ENCODE data around the gene PRR29.
"Not testable (repeated sequence)": the region's sequence is repeated elsewhere in the genome, so short reads cannot be mapped to it uniquely, and the experiment has no call there.

The PRR29 gene

GRCh38 chr17:63973930-63974593, 24.1 kb upstream of the PRR29 start:
- no peak for TF ChIP-seq CTCF (IDR thresholded peaks at IDR 0.05; ENCODE audit: borderline replicate concordance, control extremely low read depth, extremely low read depth, insufficient read depth, missing control alignments)

DNA sequence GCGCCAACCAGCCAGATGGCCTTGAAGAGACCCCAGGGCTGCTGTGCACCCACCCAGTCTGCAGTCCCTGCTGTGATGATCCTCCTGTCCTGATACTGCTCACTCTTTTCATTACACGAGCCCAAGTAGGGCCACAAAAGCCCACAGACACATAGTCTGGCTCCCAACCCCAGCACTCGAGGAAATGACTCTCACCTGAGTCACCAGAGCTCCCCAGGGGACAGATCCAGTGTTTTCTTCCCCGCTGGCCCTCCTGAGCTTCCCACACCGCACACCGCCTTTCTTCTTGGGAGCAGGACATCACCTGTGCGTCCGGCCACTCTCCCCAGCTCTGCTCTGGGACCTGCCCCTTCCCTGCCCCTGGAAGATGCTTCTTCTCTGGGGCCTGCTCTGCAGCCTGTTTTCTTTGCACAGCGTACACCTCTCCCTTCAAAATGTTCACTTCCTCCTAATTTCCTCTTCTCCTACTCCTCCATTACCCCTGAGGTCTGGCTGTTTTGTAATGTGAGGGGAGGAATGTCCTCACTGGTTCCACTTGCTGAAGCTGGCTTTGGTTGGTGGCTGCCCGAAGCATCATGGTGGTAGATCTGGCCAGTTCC, 23.5 kb upstream of the PRR29 start:
- TF ChIP-seq CTCF (IDR thresholded peaks at IDR 0.05; ENCODE audit: borderline replicate concordance, control extremely low read depth, extremely low read depth, insufficient read depth, missing control alignments), result no peak
- in situ Hi-C loops (cut with MboI; ENCODE audit: low sequenced_read_pairs, unreplicated experiment), result no loop called here
- DNase-seq (ENCODE audit: low spot score), result no peak

More at GRCh38 chr17:63973930-63974593, 24.1 kb upstream of the PRR29 start:
- DNase-seq (ENCODE audit: low spot score), result no peak
- in situ Hi-C loops (cut with MboI; ENCODE audit: low sequenced_read_pairs, unreplicated experiment), result no loop called here

DNA sequence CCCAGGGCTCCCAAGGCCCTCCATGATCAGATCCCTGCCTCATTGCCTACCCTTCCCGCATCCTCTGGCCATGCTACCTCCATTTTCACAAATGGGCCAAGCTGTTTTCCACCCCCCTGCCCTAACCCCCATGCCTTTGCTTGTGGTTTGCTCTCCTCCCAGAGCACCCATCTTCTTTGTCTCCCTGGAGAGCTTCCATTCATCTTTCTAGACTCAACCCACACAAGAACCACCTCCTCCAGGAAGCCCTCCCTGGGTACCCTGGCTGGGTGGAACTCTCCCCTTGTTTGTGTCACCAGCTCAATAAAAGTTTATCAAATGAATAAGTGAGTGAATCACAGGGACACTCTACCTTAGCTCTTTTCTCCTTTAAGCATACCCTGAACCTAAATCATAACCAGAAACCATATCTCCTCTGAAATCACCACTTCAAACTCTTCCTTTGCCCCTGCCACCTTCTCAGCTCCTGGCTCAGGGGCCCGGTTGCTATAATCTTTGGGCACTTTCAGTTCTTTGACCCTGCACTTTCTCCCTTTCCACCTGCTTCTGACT, 22.5 kb upstream of the PRR29 start:
- TF ChIP-seq CTCF (IDR thresholded peaks at IDR 0.05; ENCODE audit: borderline replicate concordance, control extremely low read depth, extremely low read depth, insufficient read depth, missing control alignments), result no peak
- in situ Hi-C loops (cut with MboI; ENCODE audit: low sequenced_read_pairs, unreplicated experiment), result no loop called here
- no peak for DNase-seq (ENCODE audit: low spot score)

DNA sequence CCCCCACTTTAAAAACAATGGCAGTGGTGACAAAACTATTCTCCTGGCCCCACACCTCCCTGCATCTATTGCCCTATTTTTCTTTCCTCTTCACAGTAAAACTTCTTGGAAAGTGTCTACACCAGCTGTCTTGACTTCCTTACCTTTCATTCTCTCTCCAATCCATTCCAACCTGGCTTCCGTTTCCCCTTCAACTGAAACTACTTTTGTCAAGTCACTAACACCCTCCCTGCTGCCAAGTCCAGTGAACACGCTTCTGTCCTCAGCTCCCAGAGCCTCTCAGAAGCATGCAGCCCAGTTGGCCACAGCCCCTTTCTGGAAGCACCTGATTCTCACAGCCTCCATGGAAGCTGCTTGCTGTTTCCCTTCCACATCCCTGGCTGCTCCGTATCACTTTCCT, 21.4 kb upstream of the PRR29 start:
- DNase-seq (ENCODE audit: low spot score), result no peak
- no peak for TF ChIP-seq CTCF (IDR thresholded peaks at IDR 0.05; ENCODE audit: borderline replicate concordance, control extremely low read depth, extremely low read depth, insufficient read depth, missing control alignments)
- in situ Hi-C loops (cut with MboI; ENCODE audit: low sequenced_read_pairs, unreplicated experiment), result no loop called here

DNA sequence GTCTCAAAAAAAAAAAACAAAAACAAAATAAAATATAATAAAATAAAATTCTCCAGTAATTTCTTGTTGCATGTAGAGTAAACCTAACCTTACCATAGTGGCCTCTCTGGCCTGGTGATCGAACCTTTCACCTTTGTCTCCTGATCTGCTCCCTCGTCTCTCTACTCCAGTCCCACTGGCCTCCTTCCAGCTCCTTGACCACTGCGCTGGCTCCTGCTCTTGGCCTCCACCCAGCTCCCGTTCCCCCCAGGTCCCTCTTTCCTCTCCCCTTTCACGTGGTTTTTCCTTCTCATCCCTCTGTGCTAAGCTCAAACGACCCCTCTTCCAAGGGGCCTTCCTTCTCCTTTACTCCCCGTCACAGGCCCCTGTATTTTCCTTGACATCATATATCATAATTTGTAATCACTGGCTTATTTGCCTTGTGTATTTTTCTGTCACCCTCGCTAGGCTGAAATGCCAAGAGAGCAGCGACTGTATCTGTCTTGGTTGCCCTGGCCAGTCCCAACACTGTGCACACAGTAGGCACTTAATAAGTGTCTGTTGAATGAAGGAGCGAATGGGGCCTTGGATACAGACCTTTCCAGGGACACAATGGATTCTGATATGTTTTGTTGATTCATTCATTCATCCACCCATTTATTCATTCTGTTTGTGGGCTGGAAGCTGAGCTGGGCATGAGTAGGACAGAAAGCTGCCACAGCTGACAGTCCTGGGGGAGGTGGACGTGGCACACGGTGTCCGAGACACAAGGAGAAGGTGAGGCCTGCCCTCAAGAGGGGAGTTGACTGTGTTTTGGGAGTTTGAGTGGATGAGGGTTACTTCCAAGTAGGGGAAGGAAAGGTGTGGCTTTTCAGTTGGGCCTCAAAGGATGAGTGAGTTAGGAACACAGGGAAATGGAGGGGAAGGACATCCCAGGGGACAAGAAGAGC, 19.6 kb upstream of the PRR29 start:
- in situ Hi-C loops (cut with MboI; ENCODE audit: low sequenced_read_pairs, unreplicated experiment), result no loop called here
- no peak for TF ChIP-seq CTCF (IDR thresholded peaks at IDR 0.05; ENCODE audit: borderline replicate concordance, control extremely low read depth, extremely low read depth, insufficient read depth, missing control alignments)
- DNase-seq (ENCODE audit: low spot score), result no peak

GRCh38 chr17:63982641-63983040, 15.5 kb upstream of the PRR29 start:
- DNase-seq (ENCODE audit: low spot score); in situ Hi-C loops (cut with MboI; ENCODE audit: low sequenced_read_pairs, unreplicated experiment): not testable (repeated sequence)
